RWPE1 (cell line): Measurements from ENCODE around the gene LNPEP.

Experiments
- CTCF ChIA-PET: fragments of 350-600 bp; sonication (Branson Sonifier 250); formaldehyde crosslinking; extraction: SDS; loops from one replicate; lab custom pipeline; 2021; lab: Yijun Ruan, JAX
- POLR2A ChIA-PET: fragments of 400-600 bp; formaldehyde crosslinking; extraction: SDS; loops from one replicate; lab custom pipeline; 2020; ENCODE audit warnings: antibody characterized with exemption; ENCODE audit not compliant: low non-redundant PET; lab: Yijun Ruan, JAX
- DNase-seq: peaks from one replicate; pipeline ENCODE4 v3.0.0; 2012; ENCODE audit warnings: low spot score
- H3K27ac ChIP-seq: fragments of 450-650 bp; 2 replicates; pipeline ENCODE4 v1.5.1; 2017
- TF ChIP-seq, protein P1 (sequence below): fragments of 450-650 bp; conservative IDR thresholded peaks from 2 replicates; pipeline ENCODE4 v1.5.1; 2017; ENCODE audit warnings: low read depth, mild to moderate bottlenecking

Gene LNPEP

DNA sequence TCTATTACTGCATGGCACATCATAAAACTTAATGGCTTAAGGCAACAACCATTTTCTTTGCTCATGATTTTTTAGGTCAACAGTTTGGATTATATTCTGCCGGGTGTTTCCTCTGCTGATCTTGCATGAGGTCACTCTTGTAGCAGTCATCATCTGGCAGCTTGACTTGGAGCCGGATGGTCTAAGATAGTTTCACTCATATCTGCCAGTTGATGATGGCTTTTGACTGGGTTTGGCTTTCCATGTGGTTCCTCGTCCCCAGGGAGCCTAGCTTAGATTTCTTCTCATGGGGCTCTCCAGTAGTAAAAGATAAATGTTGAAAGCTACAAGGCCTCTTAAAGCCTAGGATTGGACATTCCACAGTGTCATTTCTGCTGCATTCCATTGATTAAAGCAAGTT, 27.4 kb downstream of the LNPEP start:
- ChIA-PET POLR2A (no interaction called here), CTCF (no interaction called here)
- H3K27ac ChIP-seq: no peak overlapping the region
- no peak for DNase-seq
- TF ChIP-seq, protein P1, sequence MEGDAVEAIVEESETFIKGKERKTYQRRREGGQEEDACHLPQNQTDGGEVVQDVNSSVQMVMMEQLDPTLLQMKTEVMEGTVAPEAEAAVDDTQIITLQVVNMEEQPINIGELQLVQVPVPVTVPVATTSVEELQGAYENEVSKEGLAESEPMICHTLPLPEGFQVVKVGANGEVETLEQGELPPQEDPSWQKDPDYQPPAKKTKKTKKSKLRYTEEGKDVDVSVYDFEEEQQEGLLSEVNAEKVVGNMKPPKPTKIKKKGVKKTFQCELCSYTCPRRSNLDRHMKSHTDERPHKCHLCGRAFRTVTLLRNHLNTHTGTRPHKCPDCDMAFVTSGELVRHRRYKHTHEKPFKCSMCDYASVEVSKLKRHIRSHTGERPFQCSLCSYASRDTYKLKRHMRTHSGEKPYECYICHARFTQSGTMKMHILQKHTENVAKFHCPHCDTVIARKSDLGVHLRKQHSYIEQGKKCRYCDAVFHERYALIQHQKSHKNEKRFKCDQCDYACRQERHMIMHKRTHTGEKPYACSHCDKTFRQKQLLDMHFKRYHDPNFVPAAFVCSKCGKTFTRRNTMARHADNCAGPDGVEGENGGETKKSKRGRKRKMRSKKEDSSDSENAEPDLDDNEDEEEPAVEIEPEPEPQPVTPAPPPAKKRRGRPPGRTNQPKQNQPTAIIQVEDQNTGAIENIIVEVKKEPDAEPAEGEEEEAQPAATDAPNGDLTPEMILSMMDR: no peak

DNA sequence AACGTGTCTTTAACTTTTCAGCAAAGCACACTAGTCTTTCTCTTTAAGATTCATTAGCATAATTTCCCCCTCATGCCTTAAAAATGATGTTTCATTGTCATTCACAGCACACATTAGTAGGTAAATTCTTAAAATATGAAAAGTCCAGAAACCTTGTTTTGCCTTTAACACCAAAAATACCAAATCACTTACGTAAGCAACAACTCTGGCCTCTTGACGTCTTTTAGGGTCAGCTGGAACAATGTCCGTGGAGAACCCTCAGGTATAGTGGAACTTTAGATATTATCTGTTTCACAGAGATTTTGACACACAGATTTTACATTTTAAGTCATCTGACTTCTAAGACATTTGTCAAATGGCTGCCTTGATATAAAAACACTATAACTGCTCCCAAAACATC, 30.9 kb downstream of the LNPEP start:
- H3K27ac ChIP-seq: no peak overlapping the region
- no peak for DNase-seq
- ChIA-PET CTCF (no interaction called here), POLR2A (interaction anchor here (0.5 kb wide), 1 partner anchor 44 kb away, joined by 3 read pairs; no protein-coding TSS in a partner anchor)
- TF ChIP-seq, protein P1: no peak

DNA sequence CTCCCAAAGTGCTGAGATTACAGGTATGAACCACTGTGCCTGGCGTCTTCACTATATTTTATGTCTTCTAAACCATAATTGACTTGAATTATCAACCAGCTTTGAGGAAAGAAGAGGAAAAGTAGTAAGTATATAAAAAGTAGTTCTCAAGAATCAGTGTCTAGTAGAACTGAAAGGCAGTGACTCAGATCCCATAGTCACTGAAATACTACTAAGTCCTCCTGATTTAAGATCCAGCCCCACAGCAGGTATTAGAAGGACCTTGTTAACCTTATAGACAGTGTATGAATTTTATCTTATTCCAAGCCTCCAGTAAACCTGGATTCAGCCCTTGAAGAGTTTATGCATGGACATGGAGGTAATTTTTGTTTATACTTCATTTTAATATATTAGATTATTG, 31.5 kb downstream of the LNPEP start:
- DNase-seq: no peak
- POLR2A ChIA-PET: no interaction called here
- TF ChIP-seq, protein P1: no peak
- CTCF ChIA-PET: no interaction called here
- H3K27ac ChIP-seq: no peak overlapping the region

DNA sequence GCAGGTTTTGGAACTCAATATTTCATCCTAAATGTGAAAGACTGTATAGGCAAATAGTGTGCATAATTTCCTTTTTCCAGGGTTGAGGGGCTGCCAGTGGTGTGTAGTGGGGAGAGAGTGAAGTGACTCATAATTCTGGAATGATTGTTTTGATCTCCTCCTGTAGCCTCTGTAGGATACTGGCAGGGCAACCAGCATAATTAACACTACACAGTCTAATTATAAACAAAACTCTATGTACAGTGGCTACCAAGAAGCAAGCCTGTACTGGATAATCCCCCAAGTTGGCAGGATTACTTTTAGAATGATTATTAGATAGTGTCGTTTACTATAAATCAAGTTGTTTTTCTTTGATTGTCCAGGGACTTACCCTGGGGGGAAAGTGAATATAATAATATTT, 32.2 kb downstream of the LNPEP start:
- peak; percentile 75 for DNase-seq
- CTCF ChIA-PET: no interaction called here
- POLR2A ChIA-PET: no interaction called here
- no peak overlapping the region for H3K27ac ChIP-seq
- TF ChIP-seq, protein P1: no peak

DNA sequence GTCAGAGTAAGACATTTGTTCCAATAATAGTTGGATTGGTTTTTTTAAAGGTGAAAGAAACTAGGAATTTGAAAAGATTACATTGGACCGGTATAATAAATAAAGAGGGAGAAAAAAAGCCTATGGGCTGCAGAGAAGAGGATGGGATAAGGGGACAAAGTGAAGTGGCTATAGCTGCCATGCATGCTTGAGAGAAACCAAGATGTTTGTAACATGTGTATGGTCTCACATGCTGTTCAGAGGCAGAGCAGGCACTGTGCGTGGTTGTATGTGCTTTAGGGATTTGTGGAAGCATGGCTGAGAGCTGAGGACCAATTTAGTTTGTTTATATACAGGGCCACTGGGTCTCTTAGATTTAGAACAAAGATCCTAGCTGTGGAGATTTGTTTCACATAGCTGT, 32.7 kb downstream of the LNPEP start:
- no peak for DNase-seq
- TF ChIP-seq, protein P1: no peak
- CTCF ChIA-PET: interaction anchor here (0.9 kb wide), 1 partner anchor 44 kb away, joined by 3 read pairs; no protein-coding TSS in a partner anchor
- no peak overlapping the region for H3K27ac ChIP-seq
- POLR2A ChIA-PET: no interaction called here

DNA sequence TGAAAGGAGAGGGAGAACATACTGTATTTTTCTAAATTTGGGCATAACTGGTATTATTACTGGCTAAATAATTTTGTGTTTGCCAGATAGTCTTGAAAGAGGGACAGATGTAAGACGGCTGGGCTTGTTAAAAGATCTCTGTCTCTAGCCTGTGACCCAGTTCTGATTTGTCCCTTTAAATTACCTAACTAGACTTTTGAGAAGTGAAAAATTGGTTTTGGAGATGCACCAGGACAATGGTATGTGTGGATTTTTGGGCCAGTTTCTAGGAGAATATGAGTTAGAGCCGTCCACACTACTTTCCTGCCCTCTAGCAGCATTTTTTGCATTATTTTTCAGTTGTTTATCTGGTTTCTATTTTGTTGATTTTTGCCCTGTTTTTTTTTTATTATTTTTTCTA, 33.5 kb downstream of the LNPEP start:
- TF ChIP-seq, protein P1: no peak
- ChIA-PET POLR2A (no interaction called here), CTCF (interaction anchor here (0.7 to 0.9 kb wide), 2 partner anchors 45 to 1785 kb away, joined by 3 read pairs; no protein-coding TSS in a partner anchor)
- no peak overlapping the region for H3K27ac ChIP-seq
- DNase-seq: no peak
